ENCODE results near the gene SCN10A.
A peak's percentile ranks its signal among the peaks of the same experiment; 100 is the strongest.

The SCN10A gene

DNA sequence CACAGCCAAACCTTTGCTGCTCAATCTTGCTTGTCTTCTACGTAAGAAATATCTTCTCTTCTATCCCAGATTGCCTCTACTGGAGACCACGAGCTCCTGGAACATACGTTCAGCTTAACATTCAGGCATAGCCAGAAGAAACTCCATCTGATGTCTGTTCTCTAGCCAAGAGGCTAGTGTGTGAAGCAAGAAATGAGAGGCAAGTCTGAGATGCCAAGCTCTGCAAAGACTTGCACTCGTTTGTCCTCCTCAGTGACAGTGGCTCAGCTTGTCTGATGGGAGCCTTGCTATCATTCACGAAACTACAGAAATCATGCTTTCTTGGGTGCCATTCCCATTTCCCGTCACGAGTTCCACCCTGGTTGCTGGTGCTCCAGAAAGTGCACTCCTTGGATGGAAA is at the start of gene SCN10A:
SCN10A (minus strand) TSS at position 192 of the 400 bp plus-strand sequence. CDS start 22,207 bp downstream, outside the sequence.
- DNase-seq (ENCODE audit: low read depth): no peak

DNA sequence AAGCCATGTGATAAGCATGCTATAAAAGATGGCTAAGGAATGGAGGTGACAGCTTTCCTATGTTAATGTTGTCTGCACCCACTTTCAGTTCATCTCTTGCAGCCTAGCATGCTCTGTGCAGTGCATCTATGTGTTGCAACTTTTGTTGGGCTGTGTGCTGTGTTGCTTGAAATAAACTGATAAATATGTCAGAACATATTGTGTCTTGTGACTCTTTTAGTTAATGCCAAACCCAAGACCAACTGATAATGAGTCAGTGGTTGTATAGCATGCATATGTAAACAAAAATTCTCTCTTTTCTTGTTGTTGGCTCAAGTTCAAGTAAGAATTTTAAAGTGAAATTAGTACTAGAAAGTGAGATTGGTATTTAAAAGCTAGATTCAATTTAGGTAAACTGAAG is 37.0 kb upstream of the SCN10A start:
- no peak for DNase-seq (ENCODE audit: low read depth)

DNA sequence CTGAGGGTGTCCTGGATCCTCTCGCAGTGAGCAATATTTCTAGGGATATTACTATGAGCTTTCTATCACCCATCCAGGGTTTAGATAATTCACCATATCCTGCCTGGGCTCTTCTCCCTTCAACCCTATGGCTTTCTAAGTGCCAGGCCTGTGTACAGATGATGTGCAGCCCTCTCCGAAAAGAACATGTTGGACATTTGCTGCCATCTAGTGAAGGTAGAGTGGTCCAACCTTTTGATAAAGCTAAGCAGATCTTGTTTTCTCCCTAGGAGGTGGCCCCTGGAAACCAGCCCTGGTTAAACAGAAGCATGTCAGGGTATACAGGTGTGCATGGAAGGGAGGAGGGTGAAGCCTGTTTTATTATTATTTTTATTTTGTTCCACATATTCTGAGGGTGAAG is 27.9 kb upstream of the SCN10A start:
- peak; percentile 67 for DNase-seq (ENCODE audit: low read depth)

- DNase-seq (ENCODE audit: low read depth): no peak
These were observed 26.4 kb upstream of the SCN10A start for GRCh38 chr3:38842266-38842965.

- DNase-seq (ENCODE audit: low read depth): no peak
These were observed 25.0 kb upstream of the SCN10A start for GRCh38 chr3:38840987-38841386.

DNA sequence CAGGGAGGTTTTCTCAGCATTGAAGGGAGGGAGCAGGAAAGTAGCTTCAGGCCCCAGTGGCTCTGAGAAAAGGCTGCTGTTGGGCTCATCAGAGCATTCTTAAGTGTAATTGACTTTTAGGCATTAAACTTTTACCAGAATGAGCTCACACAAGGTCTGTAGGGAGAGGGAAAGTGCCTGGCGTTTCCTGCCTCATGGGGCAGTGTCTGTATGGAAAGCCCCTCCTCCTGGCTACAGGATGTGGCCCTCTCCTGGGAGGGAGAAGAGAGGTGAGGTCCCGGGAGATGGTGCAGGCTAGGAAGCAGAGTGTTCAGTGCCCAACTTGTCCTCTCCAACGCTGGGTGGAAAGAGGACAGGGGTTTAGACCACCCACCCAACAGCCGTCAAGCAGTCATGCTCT is 21.3 kb upstream of the SCN10A start:
- DNase-seq (ENCODE audit: low read depth): no peak

- DNase-seq (ENCODE audit: low read depth): no peak
These were observed 20.5 kb upstream of the SCN10A start for GRCh38 chr3:38836561-38836960.

DNA sequence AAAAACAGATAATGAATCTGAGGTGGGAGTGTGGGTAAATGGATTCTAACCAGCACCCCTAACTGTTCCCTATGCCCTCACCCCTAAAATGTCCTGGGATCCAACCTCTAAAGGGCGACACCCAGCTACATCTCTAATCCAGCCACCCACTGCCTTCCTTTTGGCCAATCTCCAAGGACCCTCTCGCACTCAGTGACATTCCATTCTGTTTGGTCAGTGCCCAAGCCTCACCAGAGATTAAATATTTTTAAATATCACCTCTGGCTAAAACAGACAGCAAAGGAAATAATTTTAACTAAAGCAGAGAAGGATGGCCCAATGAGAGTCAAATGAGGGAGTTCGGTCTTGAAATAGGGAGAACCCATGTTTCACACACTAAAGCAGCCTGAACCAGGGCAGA is 19.9 kb upstream of the SCN10A start:
- DNase-seq (ENCODE audit: low read depth): no peak

- peak; percentile 28 for DNase-seq (ENCODE audit: low read depth)
These were observed 18.7 kb upstream of the SCN10A start for GRCh38 chr3:38834717-38835116.

DNA sequence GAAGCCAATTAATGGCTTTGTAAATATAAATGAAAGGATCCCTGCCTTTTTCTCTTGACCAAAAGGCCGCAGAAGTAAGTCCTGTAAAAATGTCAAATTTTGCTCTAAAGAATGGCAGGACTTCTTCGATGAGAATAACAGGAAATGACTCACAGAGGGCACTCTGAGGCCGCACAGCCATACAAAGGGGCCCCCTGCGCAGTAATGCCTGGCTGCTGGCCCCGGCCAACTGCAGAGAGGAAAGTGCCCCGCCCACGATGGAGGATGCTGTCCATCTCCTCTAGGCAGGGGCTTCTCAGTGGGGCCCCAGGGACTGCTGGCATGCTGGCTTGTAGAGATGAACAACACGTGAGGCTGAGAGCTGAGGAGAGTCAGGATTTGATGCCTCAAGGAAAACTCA is 18.1 kb upstream of the SCN10A start:
- peak; percentile 93 for DNase-seq (ENCODE audit: low read depth)

DNA sequence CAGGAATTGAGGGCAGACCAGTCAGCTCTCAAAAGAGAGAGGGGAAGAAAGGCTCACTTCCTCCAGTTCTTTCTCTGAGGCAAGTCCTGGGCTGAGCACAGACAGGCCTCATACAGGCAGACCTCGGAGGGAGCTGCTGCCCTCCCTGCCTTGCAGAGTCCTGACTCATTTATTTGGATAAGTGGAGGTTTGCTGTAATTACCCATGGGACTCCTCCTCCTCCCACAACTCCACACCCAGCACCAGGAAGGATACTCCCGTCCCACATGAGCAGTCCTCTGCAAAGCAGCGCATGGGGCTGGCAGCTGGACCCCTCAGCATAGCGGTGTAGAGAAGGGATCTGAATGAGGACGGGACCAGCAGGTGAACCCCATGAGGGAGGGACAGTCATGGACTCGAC is 13.4 kb upstream of the SCN10A start:
- peak; percentile 87 for DNase-seq (ENCODE audit: low read depth)

GRCh38 chr3:38828681-38829080 is 12.7 kb upstream of the SCN10A start:
- DNase-seq (ENCODE audit: low read depth): no peak

DNA sequence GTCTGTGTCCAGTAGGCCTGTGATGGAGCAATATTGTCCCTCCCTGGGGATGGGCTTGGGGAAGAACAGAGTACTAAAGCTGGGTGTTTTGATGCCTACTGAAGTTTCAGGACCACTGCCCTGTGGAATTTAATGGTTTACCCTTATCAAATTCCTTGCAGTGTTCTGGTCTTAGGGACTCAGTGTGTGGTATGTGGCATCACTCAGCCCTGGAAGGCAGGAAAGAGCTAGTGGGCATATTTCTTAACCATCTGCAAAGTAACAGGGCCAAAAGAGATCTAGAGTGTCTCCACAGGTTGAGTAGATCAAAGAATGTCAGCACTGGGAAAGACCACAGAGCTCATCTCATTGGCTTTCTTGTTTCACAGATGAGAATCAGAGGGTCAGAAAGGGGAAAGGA is 11.8 kb upstream of the SCN10A start:
- DNase-seq (ENCODE audit: low read depth): no peak

DNA sequence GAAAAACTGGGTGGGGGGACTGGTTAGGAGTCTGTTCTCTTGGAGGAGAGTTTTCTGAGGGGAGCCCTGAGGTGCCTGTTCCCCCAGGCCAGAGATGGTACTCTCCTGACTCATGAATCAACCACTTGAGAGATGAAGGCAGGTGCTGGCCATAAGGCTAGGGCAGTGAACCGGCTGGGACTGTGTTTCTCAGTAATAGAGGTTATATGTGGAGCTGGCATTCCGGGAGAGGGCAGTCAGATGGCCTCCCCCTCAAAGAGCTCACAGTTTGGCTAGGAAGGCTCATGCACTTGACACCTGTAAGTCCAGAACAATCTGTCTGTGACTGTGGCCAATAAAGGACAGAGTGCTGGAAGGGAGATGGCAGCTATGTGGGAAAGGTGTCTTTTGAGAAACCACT is 10.0 kb upstream of the SCN10A start:
- DNase-seq (ENCODE audit: low read depth): no peak

- no peak for DNase-seq (ENCODE audit: low read depth)
These were observed 8.3 kb upstream of the SCN10A start for GRCh38 chr3:38824349-38824748.

DNA sequence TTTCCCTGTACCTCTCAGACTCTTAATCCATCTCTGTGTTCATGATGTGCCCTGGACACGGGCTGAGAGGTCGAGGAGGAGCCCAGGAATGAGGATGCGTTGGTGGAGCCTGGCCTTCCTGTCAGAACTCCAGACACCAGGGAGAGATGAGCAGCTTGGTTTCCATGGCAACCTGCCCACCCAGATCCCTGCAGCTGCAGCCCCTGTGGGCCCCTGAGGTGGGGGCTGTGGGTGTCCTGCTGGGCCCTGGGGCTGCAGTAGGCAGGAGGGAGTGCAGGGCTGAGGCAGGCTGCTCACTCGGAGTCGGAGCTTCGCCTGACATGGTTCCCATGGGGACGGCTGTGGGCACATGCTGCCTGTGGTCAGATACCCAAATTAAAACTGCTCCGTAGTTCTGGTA is 7.7 kb upstream of the SCN10A start:
- no peak for DNase-seq (ENCODE audit: low read depth)

DNA sequence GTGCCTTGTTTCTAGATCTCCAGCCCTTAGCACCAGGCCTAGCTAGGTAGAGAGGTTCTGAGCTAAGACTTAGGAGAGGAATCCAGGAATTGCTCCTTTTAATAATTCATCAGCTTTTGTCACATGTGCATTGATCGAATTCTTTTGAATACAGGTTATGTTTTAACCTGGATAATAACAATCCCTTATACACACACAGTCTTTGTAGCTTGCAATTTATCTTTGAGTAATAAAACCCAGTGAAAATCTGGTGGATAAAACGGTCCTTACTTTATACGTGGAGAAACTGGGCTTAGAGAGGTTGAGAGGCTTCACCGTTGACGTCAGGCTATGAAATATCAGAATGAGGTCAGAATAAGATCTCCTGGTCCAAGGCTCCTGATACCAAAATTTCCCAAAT is 7.2 kb upstream of the SCN10A start:
- DNase-seq (ENCODE audit: low read depth): no peak

GRCh38 chr3:38811822-38812221 is 4.2 kb downstream of the SCN10A start:
- no peak for DNase-seq (ENCODE audit: low read depth)

GRCh38 chr3:38805765-38806386 is 10.1 kb downstream of the SCN10A start:
- peak; percentile 67 for DNase-seq (ENCODE audit: low read depth)

DNA sequence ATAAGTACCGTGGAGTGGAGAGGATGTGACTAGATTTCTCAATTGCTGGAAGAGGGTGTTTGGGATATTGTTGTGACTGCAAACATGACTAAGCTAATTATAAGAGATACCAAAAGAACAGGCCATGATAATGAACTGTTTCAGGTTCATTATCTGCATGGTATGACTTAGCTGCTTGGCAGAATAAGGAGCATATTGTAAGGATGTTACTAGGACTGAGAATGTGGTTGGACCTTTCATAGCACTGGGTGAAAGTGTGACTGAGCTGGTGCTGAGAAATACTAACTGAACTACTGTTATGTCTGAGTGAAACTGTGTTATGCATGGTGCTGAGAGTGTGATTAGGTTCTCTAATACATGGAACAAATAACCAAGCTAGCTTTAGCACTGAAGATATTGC is 11.0 kb downstream of the SCN10A start:
- DNase-seq (ENCODE audit: low read depth): no peak

DNA sequence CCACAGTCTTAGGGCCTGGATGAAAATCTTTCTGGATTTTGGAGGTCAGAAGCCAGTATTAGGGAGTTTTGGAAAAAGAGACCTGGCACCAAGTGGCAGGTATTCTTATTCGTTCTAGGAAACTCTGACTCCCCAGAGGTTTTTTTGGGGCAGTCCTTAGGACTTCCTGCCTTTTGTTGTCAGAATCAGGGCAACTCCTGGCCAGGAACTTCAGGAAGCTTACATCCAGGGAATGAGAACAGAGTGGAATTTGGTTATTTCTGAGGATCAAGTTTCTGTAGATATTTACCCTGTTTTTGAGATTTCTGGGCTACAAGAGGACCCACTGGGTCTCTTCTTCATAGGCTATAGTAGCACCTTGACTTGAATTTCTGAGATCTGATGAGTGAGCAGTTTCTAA is 15.5 kb downstream of the SCN10A start:
- no peak for DNase-seq (ENCODE audit: low read depth)

- DNase-seq (ENCODE audit: low read depth): no peak
These were observed 22.3 kb downstream of the SCN10A start for GRCh38 chr3:38793721-38794120.

DNA sequence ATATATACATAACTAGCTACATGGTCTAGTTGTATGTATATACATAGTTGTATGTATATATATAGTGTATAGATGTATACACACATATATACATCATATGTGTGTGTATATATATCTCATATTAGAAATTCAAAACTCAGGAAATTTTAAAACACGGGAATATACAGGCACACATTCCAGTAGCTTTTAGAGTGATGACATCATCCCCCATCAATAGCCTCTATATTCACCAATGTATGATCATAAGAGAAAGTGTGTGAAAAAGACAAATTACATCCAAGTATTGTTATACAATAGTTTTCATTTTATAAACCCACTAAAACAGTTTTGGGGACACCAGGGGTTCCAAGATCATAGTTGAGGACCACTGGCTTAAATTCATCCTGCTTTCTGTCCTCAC is 23.0 kb downstream of the SCN10A start:
- DNase-seq (ENCODE audit: low read depth): no peak

DNA sequence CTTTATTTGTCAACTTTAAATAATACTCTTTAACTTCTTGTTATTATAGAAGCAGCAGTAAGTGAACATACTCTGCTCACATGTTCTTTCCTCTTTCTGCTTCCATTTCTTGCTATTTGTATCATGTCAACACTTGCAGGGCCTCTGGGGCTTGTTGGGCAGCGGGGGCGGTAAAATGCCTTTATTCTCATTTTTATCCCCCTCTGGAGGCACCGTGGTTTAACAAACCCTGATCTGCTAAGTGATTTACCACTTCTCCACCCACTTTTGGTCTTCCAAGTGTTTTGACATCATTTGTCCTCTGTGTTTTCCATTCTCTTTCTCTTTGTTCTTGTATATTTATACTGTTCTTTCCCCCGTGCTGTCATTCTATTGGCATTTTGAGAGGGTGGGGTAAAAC is 33.9 kb downstream of the SCN10A start:
- peak; percentile 25 for DNase-seq (ENCODE audit: low read depth)
